IMR-90 (cell line): Measurements from ENCODE around the gene CCDC134. TPM values are rescaled to one million over a fixed set of nuclear protein-coding genes. Genes with fewer than 3 reads are reported as not detected.
A peak's percentile ranks its signal among the peaks of the same experiment; 100 is the strongest.

ENCODE experiments used
- ATAC-seq: fragments of 200-7000 bp; cut with Tn5 transposase; 2 replicates; pipeline ENCODE4 v1.9.1; 2020; ENCODE audit warnings: low read depth, mild to moderate bottlenecking, moderate library complexity
- Bru-seq: library from RNA; stranded (reverse); fragments of 400-500 nt; gene quantifications from one replicate; lab custom pipeline; 2021; lab: Mats Ljungman, UMichigan
- BruChase-seq, 2 experiments: library from RNA; stranded (reverse); fragments of 400-500 nt; gene quantifications; one replicate each; lab custom pipeline; 2021; lab: Mats Ljungman, UMichigan
- BruUV-seq: library from RNA; stranded (reverse); fragments of 400-500 nt; replicated peaks from 2 replicates; lab custom pipeline; 2021; lab: Mats Ljungman, UMichigan
- CTCF ChIA-PET: fragments of 300-600 bp; formaldehyde crosslinking; extraction: SDS; loops from one replicate; lab custom pipeline; 2021; ENCODE audit warnings: antibody characterized with exemption; lab: Yijun Ruan, JAX
- POLR2A ChIA-PET: fragments of 300-600 bp; sonication (Branson Sonifier 250); formaldehyde crosslinking; loops from one replicate; lab custom pipeline; 2022; ENCODE audit warnings: antibody characterized with exemption; ENCODE audit not compliant: unreplicated experiment; lab: Charles Lee
- DNase-seq: peaks from one replicate; pipeline ENCODE4 v3.0.0; 2013
- H2AFZ ChIP-seq: replicated peaks from 2 replicates; pipeline ENCODE3; 2013; ENCODE audit warnings: low read length, mild to moderate bottlenecking; ENCODE audit not compliant: poor library complexity
- H2AK5ac ChIP-seq: 2 replicates; pipeline ENCODE4 v1.6.1; 2013; ENCODE audit warnings: low read depth, low read length, inconsistent platforms
- H2AK9ac ChIP-seq: replicated peaks from 2 replicates; pipeline ENCODE3; 2013; ENCODE audit warnings: mild to moderate bottlenecking, low read depth, low read length, moderate library complexity; ENCODE audit not compliant: poor library complexity
- H2BK120ac ChIP-seq: 2 replicates; pipeline ENCODE4 v1.6.1; 2013; ENCODE audit warnings: low read depth, low read length, inconsistent platforms
- H2BK15ac ChIP-seq: 3 replicates; pipeline ENCODE4 v1.6.1; 2013; ENCODE audit warnings: low read depth, low read length, inconsistent platforms
- H2BK20ac ChIP-seq: 2 replicates; pipeline ENCODE4 v1.6.1; 2013; ENCODE audit warnings: low read depth, mild to moderate bottlenecking, inconsistent platforms, low read length, moderate library complexity
- H2BK5ac ChIP-seq: 2 replicates; pipeline ENCODE4 v1.6.1; 2013; ENCODE audit warnings: mild to moderate bottlenecking, low read depth, low read length, inconsistent platforms; ENCODE audit not compliant: poor library complexity, severe bottlenecking
- H3K14ac ChIP-seq: replicated peaks from 2 replicates; pipeline ENCODE4 v1.6.1; 2013; ENCODE audit warnings: low read depth, low read length, inconsistent platforms
- H3K18ac ChIP-seq: 2 replicates; pipeline ENCODE4 v1.6.1; 2013; ENCODE audit warnings: low read depth, low read length, control low read depth
- H3K23ac ChIP-seq: 2 replicates; pipeline ENCODE4 v1.6.1; 2013; ENCODE audit warnings: low read depth, low read length, inconsistent platforms
- H3K27ac ChIP-seq: 2 replicates; pipeline ENCODE4 v1.5.1; 2013; ENCODE audit warnings: mild to moderate bottlenecking, control low read depth, low read length; ENCODE audit not compliant: insufficient read depth
- H3K27me3 ChIP-seq: 2 replicates; pipeline ENCODE4 v1.6.1; 2013; ENCODE audit warnings: low read length; ENCODE audit not compliant: control insufficient read depth, insufficient read depth
- H3K36me3 ChIP-seq: 2 replicates; pipeline ENCODE4 v1.6.1; 2013; ENCODE audit warnings: low read length, mixed read lengths; ENCODE audit not compliant: control insufficient read depth, insufficient read depth
- H3K4ac ChIP-seq: 2 replicates; pipeline ENCODE4 v1.6.1; 2013; ENCODE audit warnings: low read depth, low read length, inconsistent platforms
- H3K4me1 ChIP-seq: 2 replicates; pipeline ENCODE4 v1.6.1; 2013; ENCODE audit warnings: low read length, mixed read lengths; ENCODE audit not compliant: control insufficient read depth, insufficient read depth
- H3K4me2 ChIP-seq: 2 replicates; pipeline ENCODE4 v1.6.1; 2013; ENCODE audit warnings: low read depth, mild to moderate bottlenecking, control low read depth, low read length, moderate library complexity
- H3K4me3 ChIP-seq: 2 replicates; pipeline ENCODE4 v1.5.1; 2013; ENCODE audit warnings: low read depth, mild to moderate bottlenecking, control low read depth, low read length, moderate library complexity; ENCODE audit not compliant: insufficient read depth
- H3K56ac ChIP-seq: 2 replicates; pipeline ENCODE4 v1.6.1; 2013; ENCODE audit warnings: low read length, inconsistent platforms; ENCODE audit not compliant: insufficient read depth; ENCODE audit errors: extremely low read depth
- H3K79me1 ChIP-seq, 2 experiments: 2 replicates each; pipeline ENCODE4 v1.6.1; 2013; ENCODE audit warnings: low read length in 2 of 2, inconsistent platforms in 1 of 2, low read depth in 1 of 2
- H3K9ac ChIP-seq: 2 replicates; pipeline ENCODE4 v1.6.1; 2013; ENCODE audit warnings: low read depth, low read length, control low read depth
- H3K9me1 ChIP-seq: 2 replicates; pipeline ENCODE4 v1.6.1; 2013; ENCODE audit warnings: low read length, inconsistent platforms; ENCODE audit not compliant: insufficient read depth
- H3K9me3 ChIP-seq: 2 replicates; pipeline ENCODE4 v1.6.1; 2013; ENCODE audit warnings: low read length; ENCODE audit not compliant: control insufficient read depth, insufficient read depth
- H4K20me1 ChIP-seq: 2 replicates; pipeline ENCODE4 v1.6.1; 2013; ENCODE audit warnings: low read length, inconsistent platforms; ENCODE audit not compliant: insufficient read depth
- H4K5ac ChIP-seq: 2 replicates; pipeline ENCODE4 v1.6.1; 2013; ENCODE audit warnings: mild to moderate bottlenecking, low read depth, low read length, control low read depth
- H4K8ac ChIP-seq, 2 experiments: 2 replicates each; pipeline ENCODE4 v1.6.1; 2013; ENCODE audit warnings: low read depth in 2 of 2, low read length in 2 of 2, control low read depth in 1 of 2, inconsistent platforms in 1 of 2
- H4K91ac ChIP-seq: 2 replicates; pipeline ENCODE4 v1.6.1; 2013; ENCODE audit warnings: low read depth, low read length, inconsistent platforms; ENCODE audit not compliant: insufficient read depth
- BHLHE40 ChIP-seq: fragments of 150-350 bp; IDR thresholded peaks from 2 replicates; pipeline ENCODE4 v1.6.1; 2016; ENCODE audit warnings: mild to moderate bottlenecking, low read depth, low read length
- CHD1 ChIP-seq: IDR thresholded peaks from 2 replicates; pipeline ENCODE4 v1.6.1; 2012; ENCODE audit warnings: low read depth, low read length, improper control_type of control experiment
- CTCF ChIP-seq: conservative IDR thresholded peaks from 2 replicates; pipeline ENCODE4 v1.5.1; 2012; ENCODE audit warnings: mild to moderate bottlenecking, low read depth, low read length, improper control_type of control experiment
- ELK1 ChIP-seq: fragments of 150-350 bp; IDR thresholded peaks from 2 replicates; pipeline ENCODE4 v1.6.1; 2016; ENCODE audit warnings: low read depth, mild to moderate bottlenecking, low read length, moderate library complexity, borderline replicate concordance
- MAFK ChIP-seq: IDR thresholded peaks from 2 replicates; pipeline ENCODE4 v1.6.1; 2012; ENCODE audit warnings: low read depth, low read length, improper control_type of control experiment
- MAZ ChIP-seq: IDR thresholded peaks from 2 replicates; pipeline ENCODE4 v1.6.1; 2012; ENCODE audit warnings: low read depth, mild to moderate bottlenecking, low read length, improper control_type of control experiment, moderate library complexity, borderline replicate concordance
- POLR2A ChIP-seq: IDR thresholded peaks from 2 replicates; pipeline ENCODE4 v1.6.1; 2012; ENCODE audit warnings: mild to moderate bottlenecking, low read depth, low read length
- RAD21 ChIP-seq: IDR thresholded peaks from 2 replicates; pipeline ENCODE4 v1.6.1; 2012; ENCODE audit warnings: low read length, improper control_type of control experiment
- RCOR1 ChIP-seq: IDR thresholded peaks from 2 replicates; pipeline ENCODE4 v1.6.1; 2012; ENCODE audit warnings: mild to moderate bottlenecking, low read length, improper control_type of control experiment; ENCODE audit not compliant: insufficient replicate concordance
- SMC3 ChIP-seq: fragments of 150-350 bp; IDR thresholded peaks from 2 replicates; pipeline ENCODE4 v1.6.1; 2016; ENCODE audit warnings: low read depth, mild to moderate bottlenecking, antibody characterized with exemption, low read length, moderate library complexity
- USF2 ChIP-seq: fragments of 150-350 bp; IDR thresholded peaks from 2 replicates; pipeline ENCODE4 v1.6.1; 2017; ENCODE audit warnings: mild to moderate bottlenecking, antibody characterized with exemption, low read length, low read depth
- WGBS, 2 experiments: methylation state at CpG; one replicate each; pipeline versions ENCODE4 v1.1.5 to v1.1.7; 2013; ENCODE audit warnings: missing lambda C conversion rate in 2 of 2; ENCODE audit not compliant: insufficient read length in 1 of 2; ENCODE audit errors: extremely low coverage in 2 of 2; 5-methylcytosine and 5-hydroxymethylcytosine counted together
- dilution Hi-C: fragments of 300-500 bp; cut with HindIII; formaldehyde crosslinking; loops from one replicate; pipeline ENCODE4 v1.14.3; 2018; ENCODE audit warnings: low sequenced_read_pairs; ENCODE audit not compliant: unreplicated experiment
- in situ Hi-C: fragments of 300-500 bp; cut with MboI; formaldehyde crosslinking; loops from 3 replicates; pipeline ENCODE4 v1.14.3; 2019; ENCODE audit warnings: low sequenced_read_pairs, inconsistent platforms, mixed read lengths
- intact Hi-C: fragments of 100-400 bp; cut with micrococcal nuclease; formaldehyde crosslinking; loops from 2 replicates; pipeline ENCODE4 v1.10.0; 2022
- long read RNA-seq: library from polyadenylated mRNA; unstranded; transcript quantifications from one replicate; pipeline ENCODE4 v2.0.0, GENCODE V29; 2021; ENCODE audit not compliant: unreplicated experiment
- polyA plus RNA-seq, 3 experiments: library from polyadenylated mRNA; depleted of rRNA; stranded (reverse); fragments of >200 nt; gene quantifications; 2 replicates each; pipeline ENCODE4 v1.2.3, GENCODE V29; 2012; ENCODE audit warnings: low replicate concordance in 1 of 3
- total RNA-seq: library from RNA; depleted of rRNA; stranded (reverse); fragments of >200 nt; gene quantifications from 2 replicates; pipeline ENCODE4 v1.2.3, GENCODE V29; 2012; rRNA removed

Gene CCDC134
- total RNA-seq: 6.1 and 7.0 TPM in 2 replicates
- 5.1 and 7.5 TPM in 2 replicates for polyA plus RNA-seq (2012; rRNA removed)
- 3.3 and 5.2 TPM in 2 replicates for polyA plus RNA-seq (2012; cell fraction: cytosol; rRNA removed)
- polyA plus RNA-seq (2012; cell fraction: nucleus; rRNA removed; ENCODE audit: low replicate concordance): 2.0 and 2.3 TPM in 2 replicates
- percentile 49 among the genes with signal in this experiment for Bru-seq, nascent RNA
- percentile 65 among the genes with signal in this experiment for BruChase-seq, experiment 1, labeled RNA remaining after a 6-hour chase
- BruChase-seq, experiment 2, labeled RNA remaining after a 2-hour chase: percentile 58 among the genes with signal in this experiment
- long read RNA-seq, partial matches to known transcripts: 0 of 2 reads
- long read RNA-seq, other reads (novel, unspliced or antisense): 0 of 2 reads

- H3K4ac ChIP-seq: peak within 1 kb of the TSS; percentile 94
- ATAC-seq (peak; percentile 99), DNase-seq (peak; percentile 64)
- ChIA-PET POLR2A (interaction anchor here (0.6 to 1.1 kb wide), 4 partner anchors 20 to 112 kb away, joined by 3 to 4 read pairs (median 3); partner anchors contain the start of gene SNU13), CTCF (interaction anchor here (1.0 to 1.9 kb wide), 2 partner anchors 37 to 103 kb away, joined by 3 to 7 read pairs; no protein-coding TSS in a partner anchor)
- no peaks in the 10 kb centered on the region for H3K9me3 ChIP-seq
- H3K4me3 ChIP-seq: peak within 1 kb of the TSS; percentile 91
- H3K9ac ChIP-seq: peak within 1 kb of the TSS; percentile 83
- H2BK15ac ChIP-seq: peak within 1 kb of the TSS; percentile 10; the same call in 1 of the 3 replicates
- H4K8ac ChIP-seq: peak within 1 kb of the TSS; percentile 75 to 99
- peak within 1 kb of the TSS; percentile 100 for H2AFZ ChIP-seq
- H3K79me1 ChIP-seq: peaks cover 13 to 23% of the 10 kb centered on the region in 2 experiments; a peak in 3 of 4 replicates
- H3K4me1 ChIP-seq: peaks cover 11% of the 10 kb centered on the region
- H3K9me1 ChIP-seq: peaks cover 7% of the 10 kb centered on the region
- H3K23ac ChIP-seq: peak within 1 kb of the TSS; percentile 91
- dilution Hi-C loops (no loop called here), intact Hi-C loops (no loop called here), in situ Hi-C loops (no loop called here)
- BruUV-seq: no TSS peak
- peak within 1 kb of the TSS; percentile 97 for H4K5ac ChIP-seq
- H2BK120ac ChIP-seq: peak within 1 kb of the TSS; percentile 79
- peak within 1 kb of the TSS; percentile 51; the same call in 1 of the 2 replicates for H3K56ac ChIP-seq
- 0% methylated on average over 34 of the region's 52 CpGs; no CpG with 5 or more reads in 1 of the 2 experiments for WGBS, 2 experiments
- H3K18ac ChIP-seq: peak within 1 kb of the TSS; percentile 84
- peak within 1 kb of the TSS; percentile 73 for H4K91ac ChIP-seq
- peak within 1 kb of the TSS; percentile 71 for H3K27ac ChIP-seq
- H4K20me1 ChIP-seq: no peaks in the 10 kb centered on the region
- H3K4me2 ChIP-seq: peak within 1 kb of the TSS; percentile 89
- peak within 1 kb of the TSS; percentile 84 for H2BK5ac ChIP-seq
- peak within 1 kb of the TSS; percentile 95 for H2AK9ac ChIP-seq
- peak within 1 kb of the TSS; percentile 84 for H2AK5ac ChIP-seq
- no peaks in the 10 kb centered on the region for H3K27me3 ChIP-seq
- H3K14ac ChIP-seq: peak within 1 kb of the TSS; percentile 97
- H2BK20ac ChIP-seq: peak within 1 kb of the TSS; percentile 36; the same call in 1 of the 2 replicates
- H3K36me3 ChIP-seq: no peaks in the 10 kb centered on the region
- TF ChIP-seq ELK1: no peak
- no peak for TF ChIP-seq CTCF
- peak; percentile 90; the same call in 1 of the 2 replicates for TF ChIP-seq MAZ
- TF ChIP-seq CHD1: no peak
- no peak for TF ChIP-seq SMC3
- TF ChIP-seq USF2: no peak
- no peak for TF ChIP-seq RCOR1
- no peak for TF ChIP-seq RAD21
- TF ChIP-seq POLR2A: peak; percentile 67; the same call in 1 of the 2 replicates
- TF ChIP-seq BHLHE40: no peak
- TF ChIP-seq MAFK: no peak
These were observed at the start of gene CCDC134 for GRCh38 chr22:41800348-41801146. CCDC134 (plus strand) TSS chr22:41800679; CDS start chr22:41808891, 8,212 bp downstream.
